Measurements from ENCODE around the gene TMEM121B. TPM values are rescaled to one million over a fixed set of nuclear protein-coding genes. Genes with fewer than 3 reads are reported as not detected.
A peak's percentile ranks its signal among the peaks of the same experiment; 100 is the strongest.

TMEM121B gene
- under 1 TPM; 0.09 to 0.58 (median 0.54) TPM for total RNA-seq
- long read RNA-seq, donor 1 = 0 reads
- long read RNA-seq, donor 2 = 0 reads

DNA sequence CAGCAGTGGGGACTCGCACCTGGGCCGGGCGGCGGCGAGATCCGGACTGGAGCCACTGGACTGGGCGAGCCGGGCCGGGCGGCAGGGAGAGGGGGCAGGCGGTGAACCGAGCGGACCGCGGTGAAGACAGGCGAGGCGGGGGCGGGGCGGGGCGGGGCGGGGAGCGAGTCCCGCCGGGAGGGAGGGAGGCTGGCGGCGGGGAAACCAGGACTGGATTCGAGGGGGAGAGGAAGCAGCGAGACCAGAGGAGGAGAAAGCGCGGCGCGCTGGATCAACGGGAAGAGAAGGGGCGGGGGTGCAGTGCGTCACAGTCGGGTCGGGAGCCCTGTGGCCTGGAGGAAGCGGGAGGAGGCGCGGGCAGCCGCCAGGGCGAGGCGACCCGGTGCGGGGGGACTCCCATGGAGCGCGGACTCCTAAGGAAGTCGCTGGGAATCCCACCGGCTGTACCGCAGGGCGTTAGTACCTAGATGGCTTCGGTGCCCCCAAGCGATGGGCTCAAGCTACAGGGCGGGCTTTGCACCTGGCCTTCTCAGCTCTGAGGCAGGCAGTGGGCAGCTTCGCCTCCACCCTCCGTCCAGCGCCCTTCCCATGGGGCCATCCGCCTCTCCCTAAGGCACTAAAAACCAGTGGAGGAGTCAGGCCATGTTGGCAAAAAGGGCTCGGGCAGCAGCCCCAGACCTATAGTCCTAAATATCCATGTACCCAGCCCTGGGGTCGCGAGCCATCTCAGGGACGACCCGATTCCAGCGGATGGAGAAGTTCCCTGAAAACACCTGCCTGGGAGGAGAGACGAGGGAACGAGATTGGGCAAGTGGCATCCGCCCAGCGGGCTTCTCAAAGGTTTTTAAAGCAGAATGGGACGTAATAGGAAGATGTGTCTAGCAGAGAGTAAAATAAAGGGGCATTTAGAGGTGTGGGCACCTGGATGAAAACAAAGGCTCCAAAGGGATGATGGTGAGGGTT, at the start of gene TMEM121B:
TSS of gene TMEM121B (minus strand) at position 128 of the 963 bp plus-strand sequence. CDS start 233 bp downstream, outside the sequence.
- peaks cover 15% of the 10 kb centered on the region for H3K4me1 ChIP-seq (ENCODE audit: low read depth)
- H3K36me3 ChIP-seq (ENCODE audit: low read depth) = no peaks in the 10 kb centered on the region
- no peak within 1 kb of the TSS for H3K4me3 ChIP-seq
- intact Hi-C loops (cut with DNase I, micrococcal nuclease) = no loop called here
- TF ChIP-seq, protein P1, sequence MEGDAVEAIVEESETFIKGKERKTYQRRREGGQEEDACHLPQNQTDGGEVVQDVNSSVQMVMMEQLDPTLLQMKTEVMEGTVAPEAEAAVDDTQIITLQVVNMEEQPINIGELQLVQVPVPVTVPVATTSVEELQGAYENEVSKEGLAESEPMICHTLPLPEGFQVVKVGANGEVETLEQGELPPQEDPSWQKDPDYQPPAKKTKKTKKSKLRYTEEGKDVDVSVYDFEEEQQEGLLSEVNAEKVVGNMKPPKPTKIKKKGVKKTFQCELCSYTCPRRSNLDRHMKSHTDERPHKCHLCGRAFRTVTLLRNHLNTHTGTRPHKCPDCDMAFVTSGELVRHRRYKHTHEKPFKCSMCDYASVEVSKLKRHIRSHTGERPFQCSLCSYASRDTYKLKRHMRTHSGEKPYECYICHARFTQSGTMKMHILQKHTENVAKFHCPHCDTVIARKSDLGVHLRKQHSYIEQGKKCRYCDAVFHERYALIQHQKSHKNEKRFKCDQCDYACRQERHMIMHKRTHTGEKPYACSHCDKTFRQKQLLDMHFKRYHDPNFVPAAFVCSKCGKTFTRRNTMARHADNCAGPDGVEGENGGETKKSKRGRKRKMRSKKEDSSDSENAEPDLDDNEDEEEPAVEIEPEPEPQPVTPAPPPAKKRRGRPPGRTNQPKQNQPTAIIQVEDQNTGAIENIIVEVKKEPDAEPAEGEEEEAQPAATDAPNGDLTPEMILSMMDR (IDR thresholded peaks at IDR 0.05) = no peak
- ATAC-seq (peak; percentile 60), DNase-seq (peak; percentile 42 to 71 (median 62))
- H3K9me3 ChIP-seq = no peaks in the 10 kb centered on the region

DNA sequence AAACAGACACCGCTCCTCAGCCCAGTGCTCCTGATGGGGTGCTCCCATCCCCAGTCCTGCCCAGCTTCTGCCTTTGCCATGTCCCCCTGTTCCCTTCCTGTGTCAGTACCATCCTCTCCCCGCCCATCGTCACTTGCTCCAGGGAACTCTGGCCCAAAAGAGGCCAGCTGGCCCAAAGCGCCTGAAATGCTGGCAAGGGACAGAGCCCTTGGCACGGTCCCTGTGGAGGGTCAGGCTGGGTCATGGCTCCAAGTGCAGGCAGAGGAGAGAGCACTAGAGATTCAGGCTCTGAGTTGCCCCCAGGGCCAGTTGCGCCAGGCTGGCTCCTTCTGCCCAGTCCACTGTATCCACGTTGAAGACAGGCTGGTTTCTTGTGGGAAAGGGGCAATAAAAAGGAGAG, 46.3 kb upstream of the TMEM121B start:
- Histone ChIP-seq H3K4me3 (no peak overlapping the region), H3K36me3 (ENCODE audit: low read depth) (no peaks in the 10 kb centered on the region), H3K4me1 (ENCODE audit: low read depth) (no peaks in the 10 kb centered on the region), H3K9me3 (no peaks in the 10 kb centered on the region)
- peak in 1 of 3 donors; percentile 36 for DNase-seq
- intact Hi-C loops (cut with DNase I, micrococcal nuclease) = no loop called here
- TF ChIP-seq, protein P1 (IDR thresholded peaks at IDR 0.05) = no peak
- no peak for ATAC-seq

DNA sequence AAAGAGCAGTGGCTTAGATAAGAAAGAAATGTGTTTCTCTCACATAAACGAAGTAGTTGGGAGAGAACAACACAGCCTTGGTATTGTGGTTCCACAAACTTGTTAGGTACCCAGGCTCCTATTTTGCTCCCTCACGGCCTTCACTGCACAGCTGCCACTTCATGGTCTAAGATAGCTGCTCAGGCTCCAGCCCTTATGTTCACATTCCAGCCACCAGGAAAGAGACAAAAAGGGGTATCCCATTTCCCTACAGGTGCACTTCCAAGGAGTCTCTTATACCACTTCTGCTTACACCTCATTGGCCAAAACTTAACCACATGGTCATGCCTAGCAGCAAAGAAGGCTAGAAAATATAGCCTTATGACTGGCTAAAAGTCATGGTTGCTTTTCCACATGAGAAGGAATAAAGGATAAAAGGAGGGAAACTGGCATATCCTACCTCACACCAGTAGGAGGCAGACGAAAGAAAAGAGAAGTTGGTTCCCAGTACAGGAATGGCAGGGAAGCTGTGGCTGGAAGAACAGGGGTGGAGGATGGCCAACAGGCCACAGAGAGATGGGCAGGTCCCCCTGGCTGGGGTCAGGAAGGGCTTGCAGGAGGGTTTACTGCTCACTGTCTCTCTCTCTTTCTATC, 43.3 kb upstream of the TMEM121B start:
- Histone ChIP-seq H3K9me3 (no peaks in the 10 kb centered on the region), H3K4me3 (no peak overlapping the region), H3K36me3 (ENCODE audit: low read depth) (no peaks in the 10 kb centered on the region), H3K4me1 (ENCODE audit: low read depth) (no peaks in the 10 kb centered on the region)
- ATAC-seq (peak; percentile 11), DNase-seq (no peak)
- intact Hi-C loops (cut with DNase I, micrococcal nuclease) = no loop called here
- TF ChIP-seq, protein P1 (IDR thresholded peaks at IDR 0.05) = no peak

DNA sequence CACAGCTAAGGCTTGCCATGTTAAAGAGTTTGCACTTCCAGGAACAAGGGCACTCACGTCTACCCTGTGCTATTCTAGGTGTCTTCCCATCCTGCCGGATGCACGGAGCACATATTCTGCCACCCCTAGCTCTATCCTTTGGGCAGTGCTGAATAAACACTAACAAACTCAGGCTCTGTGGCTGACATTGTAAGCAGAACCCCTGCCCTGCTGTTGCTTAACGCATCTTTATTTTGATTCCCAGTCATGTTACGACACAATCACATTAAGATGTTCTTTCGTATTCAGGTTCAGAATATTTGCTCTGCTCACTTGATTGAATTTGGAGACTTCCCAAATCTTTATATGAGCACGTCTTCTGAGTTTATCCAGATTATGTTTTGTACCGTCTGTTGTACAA, 41.6 kb upstream of the TMEM121B start:
- DNase-seq = no peak
- Histone ChIP-seq H3K9me3 (no peaks in the 10 kb centered on the region), H3K4me3 (no peak overlapping the region), H3K4me1 (ENCODE audit: low read depth) (peaks cover 7% of the 10 kb centered on the region), H3K36me3 (ENCODE audit: low read depth) (no peaks in the 10 kb centered on the region)
- TF ChIP-seq, protein P1 (IDR thresholded peaks at IDR 0.05) = no peak
- intact Hi-C loops (cut with DNase I, micrococcal nuclease) = no loop called here
- ATAC-seq = no peak

DNA sequence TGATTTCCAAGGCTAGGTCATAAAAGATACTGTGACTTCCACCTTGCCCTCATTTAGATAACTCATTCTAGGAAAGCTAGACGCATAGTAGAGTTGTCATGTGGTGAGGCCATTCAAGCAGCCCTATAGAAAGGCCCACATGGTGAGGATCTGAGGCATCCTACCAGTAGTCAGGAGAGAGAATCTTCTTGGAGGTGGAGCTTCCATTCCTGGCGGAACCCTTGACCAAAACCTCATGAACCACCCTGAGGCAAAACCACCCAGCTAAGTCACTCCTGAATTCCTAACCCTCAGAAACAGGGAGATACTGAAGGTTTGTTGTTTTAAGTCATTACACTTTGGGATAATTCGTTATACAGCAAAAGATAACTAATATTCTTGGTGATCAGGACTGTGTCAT, 40.8 kb upstream of the TMEM121B start:
- intact Hi-C loops (cut with DNase I, micrococcal nuclease) = no loop called here
- no peak for ATAC-seq
- TF ChIP-seq, protein P1 (IDR thresholded peaks at IDR 0.05) = no peak
- Histone ChIP-seq H3K4me1 (ENCODE audit: low read depth) (peaks cover 14% of the 10 kb centered on the region), H3K4me3 (no peak overlapping the region), H3K36me3 (ENCODE audit: low read depth) (no peaks in the 10 kb centered on the region), H3K9me3 (no peaks in the 10 kb centered on the region)
- no peak for DNase-seq

Measured in mucosa of descending colon (tissue), 3 donors.